HCEC 1CT (cell line): ENCODE measurements around the gene GPR42.
"Not testable (repeated sequence)": the region's sequence is repeated elsewhere in the genome, so short reads cannot be mapped to it uniquely, and the experiment has no call there.

Source experiments
- DNase-seq: peaks from one replicate; pipeline ENCODE4 v3.0.0-alpha.2; 2017

GPR42 gene

GRCh38 chr19:35347171-35347929, 23.5 kb upstream of the GPR42 start, which contains the start of gene FFAR1:
FFAR1 (plus strand) TSS chr19:35347902; CDS start chr19:35351552, 3,650 bp downstream.
- no peak for DNase-seq

DNA sequence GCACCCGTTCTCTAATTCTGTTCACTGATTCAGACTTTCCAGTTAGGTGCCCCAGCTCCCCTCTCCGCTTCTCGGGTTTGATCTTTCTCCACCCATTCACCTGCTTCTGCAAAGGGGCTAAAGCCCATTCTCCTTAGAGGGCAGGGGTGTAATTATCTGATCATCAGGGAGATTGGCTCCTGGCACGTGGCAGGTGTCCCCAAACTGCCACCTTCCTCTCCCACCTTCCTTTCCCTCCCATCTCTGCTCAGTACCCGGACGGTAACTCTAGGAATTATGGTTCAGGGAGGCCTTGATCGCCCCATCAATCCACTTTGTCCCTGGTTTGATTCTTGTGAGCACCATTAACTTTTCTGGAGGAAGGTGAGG, 23.0 kb upstream of the GPR42 start:
- DNase-seq = no peak

DNA sequence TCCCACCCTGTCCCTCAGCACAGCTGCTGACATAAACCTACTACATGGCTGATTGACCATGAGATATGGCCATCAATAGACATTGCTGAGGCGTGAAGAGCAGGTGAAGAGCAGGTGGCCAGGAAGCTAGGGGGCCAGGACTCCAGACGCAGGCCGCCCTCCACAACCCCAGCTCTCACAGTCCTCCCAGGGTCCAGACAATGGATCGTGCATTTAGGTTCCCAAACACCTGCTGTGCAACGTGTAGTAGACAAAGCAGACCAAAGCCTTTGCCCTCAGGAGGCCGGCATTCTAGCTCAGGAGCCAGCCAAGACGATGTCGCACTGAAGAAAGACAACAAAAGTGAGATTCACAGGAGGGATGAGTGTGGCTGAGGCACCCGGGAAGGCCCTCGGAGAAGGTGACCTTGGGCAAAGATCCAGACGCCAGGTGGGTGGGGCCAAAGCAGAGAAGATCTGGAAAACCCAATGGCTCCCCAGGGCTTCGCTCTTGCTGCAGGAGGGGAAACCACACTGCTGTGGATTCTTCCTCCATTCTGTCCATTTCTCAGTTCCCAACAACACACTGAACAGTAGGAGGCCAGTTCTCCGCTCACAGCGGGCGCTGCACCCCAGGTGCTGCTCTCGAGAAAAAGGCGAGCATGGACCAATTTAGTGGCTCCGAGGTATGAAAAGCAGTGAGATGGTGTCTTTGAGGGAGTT, 21.8 kb upstream of the GPR42 start:
- DNase-seq = no peak

DNA sequence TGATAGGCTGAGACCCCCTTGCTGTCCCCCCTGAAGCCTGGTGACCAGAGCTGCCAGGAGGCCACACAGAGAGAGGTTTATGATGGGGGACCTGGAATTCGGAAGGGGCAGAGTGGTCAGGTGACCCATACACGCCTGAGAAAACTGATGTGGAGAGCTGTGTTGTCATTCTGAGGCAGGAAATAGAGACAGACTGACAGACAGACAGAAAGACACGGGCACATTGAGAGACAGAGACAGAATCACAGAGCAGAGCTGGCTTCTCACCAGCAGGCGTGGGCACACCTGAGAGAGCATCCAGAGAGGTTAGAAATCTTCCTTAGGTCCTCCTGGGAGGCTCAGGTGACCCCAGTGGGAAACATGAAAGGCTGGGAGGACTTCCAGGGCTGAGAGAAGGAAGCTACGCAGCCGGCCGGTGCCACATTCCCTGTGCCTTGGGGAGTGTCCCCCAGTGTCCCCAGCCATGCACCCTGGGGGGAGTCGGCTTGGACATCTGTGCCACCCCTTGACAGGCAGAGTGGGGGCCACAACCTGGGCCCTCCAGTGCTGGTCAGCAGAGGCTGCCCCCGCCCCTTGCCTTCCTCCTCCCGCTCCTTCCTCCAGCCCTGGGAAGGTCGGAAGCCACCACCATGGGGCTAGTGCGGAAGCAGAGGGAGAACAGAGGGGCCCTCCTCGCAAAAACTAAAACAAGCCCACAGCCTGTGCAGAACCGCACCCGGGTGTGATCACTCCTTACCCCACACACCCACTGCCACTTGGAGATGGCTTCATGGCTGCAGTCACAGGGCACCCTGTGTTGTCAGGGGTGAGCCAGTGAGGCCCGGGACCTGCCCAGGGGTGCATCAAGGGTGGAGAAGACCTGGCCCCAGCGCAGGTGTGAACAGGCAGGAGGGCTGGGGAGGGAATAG, 21.0 kb upstream of the GPR42 start:
- no peak for DNase-seq

DNA sequence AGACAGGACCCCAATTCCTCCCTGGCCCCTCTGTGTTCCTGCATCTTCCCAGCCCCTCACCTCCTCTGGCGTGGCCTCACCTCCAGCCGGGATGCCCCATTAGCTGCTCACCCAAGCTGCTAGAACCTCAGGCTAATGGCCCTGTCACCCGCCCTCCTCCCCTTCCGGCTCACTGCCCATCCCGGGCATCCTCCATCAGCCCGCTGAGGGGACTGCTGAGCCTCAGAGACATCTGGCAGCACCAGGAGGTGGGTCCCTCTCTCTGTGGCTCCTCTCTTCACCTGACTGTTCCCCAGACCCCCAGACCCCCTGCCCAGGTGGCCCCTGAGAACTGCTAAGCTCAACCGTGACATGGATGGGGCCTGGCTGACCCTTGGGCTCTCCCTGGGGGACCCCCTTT, 20.3 kb upstream of the GPR42 start:
- no peak for DNase-seq

DNA sequence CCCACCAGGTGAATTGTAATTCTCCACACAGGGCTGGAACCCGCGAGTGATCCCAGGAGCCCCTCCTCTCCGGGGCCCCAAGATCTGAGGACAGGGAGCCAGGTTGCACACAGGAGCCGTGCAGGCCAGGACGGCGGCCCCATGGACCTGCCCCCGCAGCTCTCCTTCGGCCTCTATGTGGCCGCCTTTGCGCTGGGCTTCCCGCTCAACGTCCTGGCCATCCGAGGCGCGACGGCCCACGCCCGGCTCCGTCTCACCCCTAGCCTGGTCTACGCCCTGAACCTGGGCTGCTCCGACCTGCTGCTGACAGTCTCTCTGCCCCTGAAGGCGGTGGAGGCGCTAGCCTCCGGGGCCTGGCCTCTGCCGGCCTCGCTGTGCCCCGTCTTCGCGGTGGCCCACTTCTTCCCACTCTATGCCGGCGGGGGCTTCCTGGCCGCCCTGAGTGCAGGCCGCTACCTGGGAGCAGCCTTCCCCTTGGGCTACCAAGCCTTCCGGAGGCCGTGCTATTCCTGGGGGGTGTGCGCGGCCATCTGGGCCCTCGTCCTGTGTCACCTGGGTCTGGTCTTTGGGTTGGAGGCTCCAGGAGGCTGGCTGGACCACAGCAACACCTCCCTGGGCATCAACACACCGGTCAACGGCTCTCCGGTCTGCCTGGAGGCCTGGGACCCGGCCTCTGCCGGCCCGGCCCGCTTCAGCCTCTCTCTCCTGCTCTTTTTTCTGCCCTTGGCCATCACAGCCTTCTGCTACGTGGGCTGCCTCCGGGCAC, 19.3 kb upstream of the GPR42 start:
- DNase-seq = no peak

GRCh38 chr19:35352177-35352447, 18.8 kb upstream of the GPR42 start:
- DNase-seq = no peak

DNA sequence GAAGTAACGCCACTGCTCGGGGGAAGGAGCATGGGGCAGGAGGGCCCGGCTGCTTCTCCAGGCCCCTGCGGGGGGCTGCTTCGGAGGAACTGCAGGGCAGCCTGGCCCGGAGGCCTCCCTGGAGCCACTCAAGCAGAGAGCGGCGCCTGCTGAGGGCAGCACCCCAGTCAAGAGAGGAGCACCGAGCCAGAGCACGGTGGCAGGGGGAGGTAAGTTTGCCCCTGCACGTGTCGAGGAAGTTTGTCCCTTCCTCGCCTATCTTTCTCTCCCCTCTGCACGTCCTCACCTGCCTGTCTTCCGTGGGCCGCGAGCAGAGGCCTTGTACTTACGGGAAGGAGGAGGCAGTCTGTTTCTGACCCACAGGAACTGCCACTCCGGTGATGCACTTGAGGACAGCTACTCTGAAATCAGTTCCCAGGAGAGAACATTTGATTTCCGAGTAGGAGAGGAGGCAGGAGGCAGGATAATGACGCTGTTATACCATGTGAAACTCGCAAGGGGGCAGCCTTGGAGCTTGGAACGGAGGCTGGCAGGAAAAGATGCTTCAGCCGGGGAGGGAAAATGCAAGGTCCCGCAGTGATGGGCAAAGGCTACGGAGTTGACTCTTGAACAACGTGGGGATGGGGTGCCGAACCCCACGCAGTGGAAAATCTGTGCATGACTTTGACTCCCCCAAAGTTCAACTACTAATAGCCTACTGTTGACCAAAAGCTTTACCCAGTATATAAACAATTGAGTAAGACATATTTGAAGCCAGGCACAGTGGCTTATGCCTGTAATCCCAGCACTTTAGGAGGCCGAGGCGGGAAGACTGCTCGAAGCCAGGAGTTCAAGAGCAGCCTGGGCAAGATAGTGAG, 18.2 kb upstream of the GPR42 start:
- DNase-seq = peak; percentile 49

GRCh38 chr19:35353635-35354034, 17.2 kb upstream of the GPR42 start:
- no peak for DNase-seq

DNA sequence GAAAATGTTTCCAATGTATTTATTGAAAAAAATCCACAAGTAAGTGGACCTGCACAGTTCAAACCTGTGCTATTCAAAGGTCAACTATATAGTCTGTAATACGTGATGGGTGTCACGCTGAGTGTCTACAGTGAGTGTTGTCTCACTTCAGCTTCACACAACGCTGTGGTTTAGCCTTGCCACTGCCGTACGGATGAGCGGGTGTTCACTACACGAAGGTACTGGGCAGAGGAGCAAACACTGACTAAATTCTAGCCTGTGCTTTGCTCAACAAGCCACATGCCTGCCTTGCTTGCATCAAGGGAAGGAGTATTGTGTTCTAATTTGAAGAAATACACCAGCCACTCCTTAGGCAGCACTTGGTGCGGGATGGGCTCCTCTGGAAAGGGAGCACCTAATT, 16.0 kb upstream of the GPR42 start:
- no peak for DNase-seq

GRCh38 chr19:35355791-35356460, 14.9 kb upstream of the GPR42 start:
- no peak for DNase-seq

DNA sequence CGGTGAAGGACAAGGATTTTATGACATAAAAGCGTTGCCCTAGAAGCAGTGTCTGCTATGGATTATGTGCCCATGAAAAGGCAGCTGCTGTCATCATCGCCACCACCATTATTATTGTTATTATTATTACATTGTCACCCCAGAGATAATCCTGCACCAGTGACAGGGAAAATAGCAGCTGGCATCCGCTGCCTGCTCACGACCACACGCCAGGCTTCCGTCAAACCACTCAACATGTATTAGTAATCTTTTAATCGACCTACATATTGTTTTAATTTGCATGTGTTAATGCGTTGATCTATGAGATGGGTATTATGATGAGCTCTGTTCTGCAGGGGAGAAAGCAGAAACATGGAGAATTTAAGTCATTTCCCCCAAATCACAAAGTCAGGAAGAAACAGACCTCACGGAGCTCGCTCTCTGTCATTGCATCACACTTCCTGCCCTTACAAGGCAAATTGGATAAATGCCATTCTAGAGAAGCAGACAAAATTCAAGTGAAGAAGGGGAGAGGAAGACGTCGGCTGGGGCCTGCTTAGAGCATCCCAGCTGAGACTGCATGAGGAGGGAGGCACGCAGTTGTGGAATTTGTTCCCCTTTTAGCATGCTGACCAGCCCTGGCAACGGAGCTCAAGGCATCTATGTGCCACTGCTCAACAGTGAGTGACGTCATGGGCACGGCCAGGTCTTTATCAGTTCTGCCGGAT, 12.8 kb upstream of the GPR42 start, which contains the start of gene FFAR3:
Gene FFAR3 (plus strand): TSS at position 594 of the 707 bp plus-strand sequence. CDS start 431 bp downstream, outside the sequence.
- DNase-seq = no peak

DNA sequence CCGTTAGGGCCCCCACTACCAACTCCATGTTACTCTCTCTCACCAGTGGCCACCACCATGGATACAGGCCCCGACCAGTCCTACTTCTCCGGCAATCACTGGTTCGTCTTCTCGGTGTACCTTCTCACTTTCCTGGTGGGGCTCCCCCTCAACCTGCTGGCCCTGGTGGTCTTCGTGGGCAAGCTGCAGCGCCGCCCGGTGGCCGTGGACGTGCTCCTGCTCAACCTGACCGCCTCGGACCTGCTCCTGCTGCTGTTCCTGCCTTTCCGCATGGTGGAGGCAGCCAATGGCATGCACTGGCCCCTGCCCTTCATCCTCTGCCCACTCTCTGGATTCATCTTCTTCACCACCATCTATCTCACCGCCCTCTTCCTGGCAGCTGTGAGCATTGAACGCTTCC, 12.0 kb upstream of the GPR42 start:
- DNase-seq = not testable (repeated sequence)

DNA sequence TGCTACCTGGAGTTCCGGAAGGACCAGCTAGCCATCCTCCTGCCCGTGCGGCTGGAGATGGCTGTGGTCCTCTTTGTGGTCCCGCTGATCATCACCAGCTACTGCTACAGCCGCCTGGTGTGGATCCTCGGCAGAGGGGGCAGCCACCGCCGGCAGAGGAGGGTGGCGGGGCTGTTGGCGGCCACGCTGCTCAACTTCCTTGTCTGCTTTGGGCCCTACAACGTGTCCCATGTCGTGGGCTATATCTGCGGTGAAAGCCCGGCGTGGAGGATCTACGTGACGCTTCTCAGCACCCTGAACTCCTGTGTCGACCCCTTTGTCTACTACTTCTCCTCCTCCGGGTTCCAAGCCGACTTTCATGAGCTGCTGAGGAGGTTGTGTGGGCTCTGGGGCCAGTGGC, 11.5 kb upstream of the GPR42 start:
- not testable (repeated sequence) for DNase-seq

GRCh38 chr19:35360081-35360480, 10.8 kb upstream of the GPR42 start:
- DNase-seq = not testable (repeated sequence)

- DNase-seq = no peak
Measured at GRCh38 chr19:35360880-35361420, 9.9 kb upstream of the GPR42 start.

DNA sequence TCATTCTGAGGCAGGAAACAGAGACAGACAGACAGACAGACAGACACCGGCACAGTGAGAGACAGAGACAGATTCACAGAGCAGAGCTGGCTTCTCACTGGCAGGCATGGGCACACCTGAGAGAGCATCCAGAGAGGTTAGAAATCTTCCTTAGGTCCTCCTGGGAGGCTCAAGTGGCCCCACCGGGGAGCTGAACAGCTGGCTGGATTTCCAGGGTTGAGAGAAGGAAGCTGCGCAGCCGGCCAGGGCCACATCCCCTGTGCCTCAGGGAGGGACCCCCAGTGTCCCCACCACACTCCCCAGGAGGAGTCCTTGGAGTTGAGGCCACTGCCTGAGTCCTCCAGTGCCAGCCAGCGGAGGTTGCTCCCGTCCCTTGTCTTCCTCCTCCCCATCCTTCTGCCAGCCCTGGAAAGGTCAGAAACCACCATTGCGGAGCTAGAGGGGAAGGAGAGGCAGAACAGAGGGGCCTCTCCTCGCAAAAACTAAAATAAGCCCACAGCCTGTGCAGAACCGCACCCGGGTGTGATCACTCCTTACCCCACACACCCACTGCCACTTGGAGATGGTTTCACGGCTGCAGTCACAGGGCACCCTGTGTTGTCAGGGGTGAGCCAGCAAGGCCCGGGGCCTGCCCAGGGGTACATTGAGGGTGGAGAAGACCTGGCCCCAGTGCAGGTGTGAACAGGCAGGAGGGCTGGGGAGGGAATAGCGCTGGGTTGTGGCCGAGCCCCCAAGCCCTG, 8.4 kb upstream of the GPR42 start:
- no peak for DNase-seq

- no peak for DNase-seq
Measured at GRCh38 chr19:35363001-35363590, 7.8 kb upstream of the GPR42 start.
